SKM-1 (cell line): ENCODE measurements around the gene GGTLC3.
"Not testable (repeated sequence)": the region's sequence is repeated elsewhere in the genome, so short reads cannot be mapped to it uniquely, and the experiment has no call there.

Source experiments
- DNase-seq: peaks from one replicate; lab custom pipeline; 2025; ENCODE audit not compliant: unreplicated experiment; lab: John Stamatoyannopoulos, UW

GGTLC3 gene

DNA sequence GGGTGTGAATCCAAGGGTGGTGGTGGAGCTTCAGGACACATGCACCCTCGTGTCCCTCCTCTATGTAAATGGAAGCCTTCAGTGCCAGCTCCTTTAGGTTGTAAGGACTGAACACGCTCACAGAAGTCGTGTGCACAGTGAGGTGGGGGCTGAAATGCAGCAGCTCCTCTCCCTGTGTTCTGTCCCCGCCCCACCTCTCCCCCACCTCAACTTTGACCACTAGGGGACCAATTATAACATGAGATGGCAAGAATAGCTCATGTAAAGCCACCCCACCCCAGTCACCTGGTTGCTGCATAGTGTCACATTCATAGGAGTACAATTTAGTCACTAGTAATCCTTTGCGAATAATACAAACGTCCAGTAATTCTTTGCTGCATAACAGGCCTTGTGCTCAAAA, 4.8 kb upstream of the GGTLC3 start:
- DNase-seq = not testable (repeated sequence)

DNA sequence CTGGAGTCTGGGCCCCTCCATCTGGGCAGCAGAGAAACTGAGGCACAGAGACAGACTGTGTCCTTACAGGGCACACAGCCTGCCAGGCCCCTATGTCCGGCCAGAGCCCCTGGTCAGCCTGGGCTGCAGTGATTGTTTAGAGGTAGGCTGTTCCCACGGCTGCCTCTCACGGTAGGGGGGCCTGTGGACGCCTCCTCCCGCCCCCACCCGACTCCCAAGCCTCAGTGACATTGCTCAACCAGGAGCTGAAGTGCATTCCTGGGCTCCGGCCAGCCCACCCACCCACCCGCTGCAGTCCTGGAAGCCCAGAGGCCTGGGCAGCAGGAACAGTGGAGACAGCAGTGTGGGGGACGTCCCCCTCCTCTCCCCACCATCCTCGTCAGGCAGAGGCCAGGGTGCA, 4.5 kb downstream of the GGTLC3 start:
- not testable (repeated sequence) for DNase-seq

DNA sequence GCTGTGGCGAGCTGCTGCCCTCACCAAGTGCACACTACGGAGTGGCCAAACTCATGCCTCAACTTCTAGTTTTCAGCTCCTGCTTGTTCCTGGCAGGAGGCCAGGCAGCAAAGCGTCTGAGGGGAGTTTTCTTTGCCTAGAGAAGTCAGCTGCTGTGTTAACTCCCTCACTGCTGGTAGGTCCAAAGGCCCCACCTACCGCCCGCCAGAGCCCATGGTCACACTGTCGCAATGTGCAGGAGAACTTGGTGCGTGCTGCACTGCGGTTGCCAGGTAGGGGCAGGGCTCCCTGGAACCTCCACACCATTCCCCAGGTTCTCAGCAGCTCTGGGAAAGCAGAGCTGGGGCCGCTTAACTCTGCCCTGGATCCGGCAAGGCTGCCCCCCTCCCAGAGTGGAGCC, 5.6 kb downstream of the GGTLC3 start:
- not testable (repeated sequence) for DNase-seq

DNA sequence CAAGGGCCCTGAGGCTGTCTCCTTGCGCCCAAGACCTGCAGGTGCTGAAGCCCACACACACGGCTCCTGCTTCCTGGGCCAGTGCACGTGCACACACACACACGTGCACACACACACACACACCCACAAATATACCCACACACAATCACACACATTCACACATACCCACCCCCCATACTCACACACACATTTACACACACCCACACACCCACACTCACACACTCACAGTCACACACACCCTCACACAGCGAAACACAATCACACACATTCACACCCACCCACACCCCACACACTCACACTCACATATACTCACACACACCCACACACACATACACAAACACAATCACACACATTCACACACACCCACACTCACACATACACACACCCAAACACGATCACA, 6.6 kb downstream of the GGTLC3 start:
- DNase-seq = not testable (repeated sequence)

DNA sequence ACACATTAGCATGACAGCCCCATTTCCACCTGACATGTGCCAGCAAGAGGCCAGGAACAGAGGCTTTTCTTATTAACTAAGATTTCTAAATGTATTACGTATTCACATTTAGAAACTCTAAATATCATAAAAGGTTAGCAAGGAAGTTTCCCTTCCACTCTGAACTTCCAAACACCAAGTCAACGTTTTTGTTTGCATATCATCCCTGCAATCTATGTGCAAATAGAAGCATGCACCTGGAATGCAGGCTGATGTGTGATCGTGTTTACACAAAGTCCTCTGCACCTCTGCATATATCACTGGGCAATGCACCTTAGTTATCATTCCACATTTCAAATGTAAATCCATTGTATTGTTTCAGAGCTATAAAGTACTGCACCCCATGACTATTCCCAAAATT, 21.7 kb downstream of the GGTLC3 start:
- not testable (repeated sequence) for DNase-seq
